HepG2 (cell line): ENCODE results near the gene PFDN5. TPM values are rescaled to one million over a fixed set of nuclear protein-coding genes. Genes with fewer than 3 reads are reported as not detected.

Source experiments
- ATAC-seq: fragments of 200-7000 bp; cut with Tn5 transposase; 3 replicates; pipeline ENCODE4 v1.9.1; 2020; ENCODE audit warnings: mild to moderate bottlenecking, moderate library complexity
- BruUV-seq: library from RNA; stranded (reverse); fragments of 400-500 nt; replicated peaks from 2 replicates; lab custom pipeline; 2021; lab: Mats Ljungman, UMichigan
- CTCF ChIA-PET: fragments of 300-600 bp; formaldehyde crosslinking; extraction: SDS; loops from one replicate; lab custom pipeline; 2021; ENCODE audit warnings: low total read pairs, inconsistent platforms, low intra/inter-chr PET ratio; lab: Yijun Ruan, JAX
- POLR2A ChIA-PET: fragments of 350-600 bp; sonication (Branson Sonifier 250); formaldehyde crosslinking; loops from one replicate; lab custom pipeline; 2020; ENCODE audit warnings: antibody characterized with exemption, inconsistent platforms; lab: Yijun Ruan, JAX
- DNase-seq: peaks from one replicate; pipeline ENCODE4 v3.0.0-alpha.2; 2015; ENCODE audit warnings: low spot score
- FAIRE-seq: peaks from 3 replicates; lab custom pipeline; 2011; peaks lifted over from hg19 to GRCh38; lab: Jason Lieb, UNC
- H2AFZ ChIP-seq: one replicate; pipeline ENCODE4 v1.6.1; 2011; ENCODE audit warnings: low read length, inconsistent platforms
- H3K27ac ChIP-seq: fragments of 300-600 bp; 3 replicates; pipeline ENCODE4 v1.8.0; 2011; ENCODE audit warnings: mixed run types, mild to moderate bottlenecking, mixed read lengths, low read length, inconsistent platforms; ENCODE audit not compliant: insufficient read depth; ENCODE audit errors: extremely low read length
- H3K27me3 ChIP-seq, 2 experiments: fragments of 200-600 bp in 1 of 2; 2 replicates in 1 of 2; 3 replicates in 1 of 2; pipeline versions ENCODE4 v1.6.0 to v1.8.0; 2011; ENCODE audit warnings: low read length in 2 of 2, mild to moderate bottlenecking in 2 of 2, moderate library complexity in 2 of 2, inconsistent platforms in 1 of 2; ENCODE audit not compliant: insufficient read depth in 2 of 2, control insufficient read depth in 1 of 2
- H3K36me3 ChIP-seq, 2 experiments: fragments of 200-600 bp in 1 of 2; replicated peaks in 1 of 2; 2 replicates in 1 of 2; 3 replicates in 1 of 2; pipeline versions ENCODE4 v1.5.1 to v1.8.0; 2011; ENCODE audit warnings: low read length in 2 of 2, inconsistent platforms in 1 of 2; ENCODE audit not compliant: insufficient read depth in 2 of 2, control insufficient read depth in 1 of 2
- H3K4me1 ChIP-seq: 2 replicates; pipeline ENCODE4 v1.5.1; 2012; ENCODE audit warnings: low read length, inconsistent platforms; ENCODE audit not compliant: insufficient read depth
- H3K4me2 ChIP-seq: 2 replicates; pipeline ENCODE4 v1.6.0; 2011; ENCODE audit warnings: low read depth, low read length, inconsistent platforms
- H3K4me3 ChIP-seq, 3 experiments: fragments of 200-600 bp in 1 of 3; sonication (generic), shearing (Covaris generic) in 1 of 3; replicated peaks in 1 of 3; 2 replicates each; pipeline ENCODE4 v1.5.1; 2011 to 2016; ENCODE audit warnings: low read length in 3 of 3, inconsistent platforms in 2 of 3, low read depth in 2 of 3, mild to moderate bottlenecking in 2 of 3, control low read depth in 1 of 3, mixed read lengths in 1 of 3; ENCODE audit not compliant: insufficient read depth in 1 of 3
- H3K79me2 ChIP-seq: one replicate; pipeline ENCODE4 v1.6.1; 2011; ENCODE audit warnings: low read length, inconsistent platforms; ENCODE audit not compliant: insufficient read depth
- H3K9ac ChIP-seq: 2 replicates; pipeline ENCODE4 v1.6.0; 2011; ENCODE audit warnings: mild to moderate bottlenecking, low read depth, low read length, inconsistent platforms; ENCODE audit not compliant: insufficient read depth
- H3K9me3 ChIP-seq: 2 replicates; pipeline ENCODE4 v1.5.1; 2012; ENCODE audit warnings: mild to moderate bottlenecking, low read length
- H4K20me1 ChIP-seq: 2 replicates; pipeline ENCODE4 v1.6.0; 2011; ENCODE audit warnings: inconsistent platforms, mild to moderate bottlenecking, low read length, moderate library complexity; ENCODE audit not compliant: insufficient read depth
- GATA4 ChIP-seq: sonication (generic); IDR thresholded peaks from 2 replicates; pipeline ENCODE4 v1.6.1; 2016; ENCODE audit warnings: antibody characterized with exemption, low read depth, borderline replicate concordance
- KDM5B ChIP-seq: sonication (generic); formaldehyde crosslinking; IDR thresholded peaks from 2 replicates; pipeline ENCODE4 v1.4.0; 2020; ENCODE audit warnings: missing genetic modification reagents, mild to moderate bottlenecking, borderline replicate concordance
- MXD3 ChIP-seq: IDR thresholded peaks from 2 replicates; pipeline ENCODE4 v1.6.1; 2016; ENCODE audit warnings: mild to moderate bottlenecking, missing biosample characterization, missing genetic modification reagents
- NFATC3 ChIP-seq: sonication (generic); formaldehyde crosslinking; IDR thresholded peaks from 2 replicates; pipeline ENCODE4 v1.5.1; 2020; ENCODE audit warnings: mild to moderate bottlenecking, missing genetic modification reagents
- SP2 ChIP-seq: sonication (generic); formaldehyde crosslinking; IDR thresholded peaks from 2 replicates; pipeline ENCODE4 v1.5.1; 2020; ENCODE audit warnings: mild to moderate bottlenecking, missing genetic modification reagents
- TBX3 ChIP-seq: fragments of 450-650 bp; IDR thresholded peaks from 2 replicates; pipeline ENCODE4 v1.6.1; 2017; ENCODE audit warnings: antibody characterized with exemption, mild to moderate bottlenecking, inconsistent platforms, borderline replicate concordance
- TCF7 ChIP-seq: sonication (generic); IDR thresholded peaks from 2 replicates; pipeline ENCODE4 v1.6.1; 2016; ENCODE audit warnings: antibody characterized with exemption, low read depth
- TFAP4 ChIP-seq: sonication (generic); IDR thresholded peaks from 2 replicates; pipeline ENCODE4 v1.6.1; 2016; ENCODE audit warnings: low read depth, borderline replicate concordance
- ZHX1 ChIP-seq: sonication (generic); formaldehyde crosslinking; IDR thresholded peaks from 2 replicates; pipeline ENCODE4 v1.8.1; 2022; ENCODE audit warnings: low read depth, mild to moderate bottlenecking, missing genetic modification reagents
- ZNF234 ChIP-seq: sonication (generic); formaldehyde crosslinking; conservative IDR thresholded peaks from 2 replicates; pipeline ENCODE4 v1.5.1; 2020; ENCODE audit warnings: mild to moderate bottlenecking, missing genetic modification reagents
- ZNF605 ChIP-seq: sonication (generic); formaldehyde crosslinking; IDR thresholded peaks from 2 replicates; pipeline ENCODE4 v1.8.0; 2022; ENCODE audit warnings: mild to moderate bottlenecking, missing genetic modification reagents
- ZNF770 ChIP-seq: sonication (generic); formaldehyde crosslinking; IDR thresholded peaks from 2 replicates; pipeline ENCODE4 v1.5.0; 2020; ENCODE audit warnings: mild to moderate bottlenecking, missing genetic modification reagents
- WGBS: methylation state at CpG from one replicate; pipeline ENCODE4 v1.1.6; 2017; ENCODE audit warnings: low lambda C conversion rate; 5-methylcytosine and 5-hydroxymethylcytosine counted together
- in situ Hi-C: cut with HindIII; loops from 2 replicates; pipeline ENCODE4 v1.10.0; 2017; ENCODE audit warnings: low pct_unique_long_range_greater_than_20kb; ENCODE audit not compliant: extremely low pct_ligation_motif_present
- intact Hi-C: fragments of 100-400 bp; cut with micrococcal nuclease; formaldehyde crosslinking; loops from one replicate; pipeline ENCODE4 v1.10.0; 2022; ENCODE audit not compliant: unreplicated experiment
- polyA plus RNA-seq, 8 experiments: library from polyadenylated mRNA; depleted of rRNA in 3 of 8; stranded (reverse) in 7 of 8; unstranded in 1 of 8; fragments of >200 nt; fragmentation: Illumina TruSeq in 4 of 8; extraction: Trizol in 4 of 8; gene quantifications; 2 replicates each; pipeline versions ENCODE4 v1.2.1 to v1.2.3, GENCODE V29; 2011 to 2016; ENCODE audit warnings: low read depth in 4 of 8, missing spikeins in 1 of 8, mixed read lengths in 1 of 8; ENCODE audit not compliant: insufficient read depth in 1 of 8
- total RNA-seq, 5 experiments: library from RNA; depleted of rRNA; stranded (reverse); fragments of >200 nt; fragmentation: Illumina TruSeq; extraction: Trizol; gene quantifications; 2 replicates each; pipeline ENCODE4 v1.2.3, GENCODE V29; 2016; ENCODE audit warnings: low read depth in 1 of 5

PFDN5 gene
- total and polyA plus RNA-seq, 2 of the 13 experiments (the other 11 are each of a cell fraction or from before 2014, with no cell fraction given) = 449 to 462 TPM

- H4K20me1 ChIP-seq = no peaks in the 10 kb centered on the region
- in situ Hi-C loops (loop anchor here (5.0 kb wide), 1 partner anchor 77 kb away; the partner anchor contains the start of gene AMHR2), intact Hi-C loops (loop anchor here (1.0 kb wide), 1 partner anchor 21 kb away; no protein-coding TSS in a partner anchor)
- H3K9me3 ChIP-seq = no peaks in the 10 kb centered on the region
- no peak overlapping the region for H3K27ac ChIP-seq
- BruUV-seq = no TSS peak
- H3K27me3 ChIP-seq = peaks cover 1 to 30% of the 10 kb centered on the region in 2 experiments; a peak in 4 of 5 replicates
- no peaks in the 10 kb centered on the region for H3K36me3 ChIP-seq
- peak overlapping the region; percentile 91 for H2AFZ ChIP-seq
- ATAC-seq (peak; percentile 87), FAIRE-seq (no peak), DNase-seq (peak; percentile 54)
- under 1% methylated on average over 12 of the region's 50 CpGs for WGBS
- no peaks in the 10 kb centered on the region for H3K79me2 ChIP-seq
- peak overlapping the region; percentile 79 to 91 (median 82) for H3K4me3 ChIP-seq
- peak overlapping the region; percentile 100 for H3K4me2 ChIP-seq
- POLR2A ChIA-PET = interaction anchor here (0.9 to 2.5 kb wide), 9 partner anchors 20 to 156 kb away, joined by 3 to 23 read pairs (median 6); partner anchors contain the start of genes AAAS, PFDN5, PRR13 and SP1
- H3K4me1 ChIP-seq = peaks cover 17% of the 10 kb centered on the region
- CTCF ChIA-PET = interaction anchor here (0.6 to 2.5 kb wide), 7 partner anchors 17 to 133 kb away, joined by 3 to 14 read pairs (median 4); partner anchors contain the start of gene AAAS
- H3K9ac ChIP-seq = peak overlapping the region; percentile 49
- no peak for TF ChIP-seq TBX3
- TF ChIP-seq GATA4 = no peak
- TF ChIP-seq KDM5B (CRISPR knock-in tag) = no peak
- TF ChIP-seq ZNF770 = no peak
- no peak for TF ChIP-seq ZHX1
- peak; percentile 92 for TF ChIP-seq TFAP4
- no peak for TF ChIP-seq ZNF605
- no peak for TF ChIP-seq NFATC3 (CRISPR knock-in tag)
- no peak for TF ChIP-seq SP2 (CRISPR knock-in tag)
- TF ChIP-seq MXD3 = 0 out of 2 replicates have a peak, but pooled peaks have one; percentile 23
- TF ChIP-seq ZNF234 (CRISPR knock-in tag) = 0 out of 2 replicates have a peak, but pooled peaks have one; percentile 50
- no peak for TF ChIP-seq TCF7
Measured at GRCh38 chr12:53344824-53345485, 49.6 kb downstream of the PFDN5 start.
